HG03457 (cell line): ENCODE results near the gene COBL.

ENCODE experiments used
- ATAC-seq: cut with Tn5 transposase; IDR thresholded peaks from one replicate; pipeline ENCODE4 v1.9.1; 2021; ENCODE audit warnings: moderate number of reproducible peaks; ENCODE audit not compliant: unreplicated experiment

Gene COBL

GRCh38 chr7:51256209-51256781 lies 60.3 kb downstream of the COBL start:
- no peak for ATAC-seq

- ATAC-seq = no peak
Observed at GRCh38 chr7:51255536-51256208, 60.9 kb downstream of the COBL start.

GRCh38 chr7:51255036-51255435 lies 61.6 kb downstream of the COBL start:
- ATAC-seq = no peak

- ATAC-seq = no peak
Observed at GRCh38 chr7:51253157-51253556, 63.5 kb downstream of the COBL start.

- ATAC-seq = no peak
Observed at GRCh38 chr7:51251290-51251689, 65.3 kb downstream of the COBL start.

GRCh38 chr7:51250512-51250911 lies 66.1 kb downstream of the COBL start:
- ATAC-seq = no peak

- no peak for ATAC-seq
Observed at GRCh38 chr7:51249991-51250390, 66.6 kb downstream of the COBL start.

GRCh38 chr7:51249187-51249945 lies 67.2 kb downstream of the COBL start:
- no peak for ATAC-seq

- no peak for ATAC-seq
Observed at GRCh38 chr7:51246258-51247245, 70.1 kb downstream of the COBL start.

GRCh38 chr7:51244885-51245284 lies 71.7 kb downstream of the COBL start:
- no peak for ATAC-seq

- ATAC-seq = no peak
Observed at GRCh38 chr7:51244053-51244452, 72.6 kb downstream of the COBL start.

- ATAC-seq = no peak
Observed at GRCh38 chr7:51243631-51244030, 73.0 kb downstream of the COBL start.

GRCh38 chr7:51242881-51243518 lies 73.6 kb downstream of the COBL start:
- no peak for ATAC-seq

GRCh38 chr7:51242007-51242691 lies 74.5 kb downstream of the COBL start:
- no peak for ATAC-seq

GRCh38 chr7:51240868-51241267 lies 75.7 kb downstream of the COBL start:
- ATAC-seq = no peak

- ATAC-seq = no peak
Observed at GRCh38 chr7:51239691-51240090, 76.9 kb downstream of the COBL start.

GRCh38 chr7:51238981-51239495 lies 77.6 kb downstream of the COBL start:
- ATAC-seq = no peak

GRCh38 chr7:51237446-51238133 lies 79.0 kb downstream of the COBL start:
- ATAC-seq = no peak

- ATAC-seq = no peak
Observed at GRCh38 chr7:51236470-51237132, 80.0 kb downstream of the COBL start.
